HG02938 (cell line): ENCODE measurements around the gene RAB3A.
"Not testable (repeated sequence)": the region's sequence is repeated elsewhere in the genome, so short reads cannot be mapped to it uniquely, and the experiment has no call there.

ENCODE experiments used
- ATAC-seq: cut with Tn5 transposase; IDR thresholded peaks from one replicate; pipeline ENCODE4 v1.9.1; 2021; ENCODE audit warnings: mild to moderate bottlenecking, moderate library complexity; ENCODE audit not compliant: unreplicated experiment

RAB3A gene

GRCh38 chr19:18224525-18225354, 20.9 kb upstream of the RAB3A start:
- peak; percentile 84 for ATAC-seq

GRCh38 chr19:18223860-18224524, 20.1 kb upstream of the RAB3A start:
- ATAC-seq: no peak

DNA sequence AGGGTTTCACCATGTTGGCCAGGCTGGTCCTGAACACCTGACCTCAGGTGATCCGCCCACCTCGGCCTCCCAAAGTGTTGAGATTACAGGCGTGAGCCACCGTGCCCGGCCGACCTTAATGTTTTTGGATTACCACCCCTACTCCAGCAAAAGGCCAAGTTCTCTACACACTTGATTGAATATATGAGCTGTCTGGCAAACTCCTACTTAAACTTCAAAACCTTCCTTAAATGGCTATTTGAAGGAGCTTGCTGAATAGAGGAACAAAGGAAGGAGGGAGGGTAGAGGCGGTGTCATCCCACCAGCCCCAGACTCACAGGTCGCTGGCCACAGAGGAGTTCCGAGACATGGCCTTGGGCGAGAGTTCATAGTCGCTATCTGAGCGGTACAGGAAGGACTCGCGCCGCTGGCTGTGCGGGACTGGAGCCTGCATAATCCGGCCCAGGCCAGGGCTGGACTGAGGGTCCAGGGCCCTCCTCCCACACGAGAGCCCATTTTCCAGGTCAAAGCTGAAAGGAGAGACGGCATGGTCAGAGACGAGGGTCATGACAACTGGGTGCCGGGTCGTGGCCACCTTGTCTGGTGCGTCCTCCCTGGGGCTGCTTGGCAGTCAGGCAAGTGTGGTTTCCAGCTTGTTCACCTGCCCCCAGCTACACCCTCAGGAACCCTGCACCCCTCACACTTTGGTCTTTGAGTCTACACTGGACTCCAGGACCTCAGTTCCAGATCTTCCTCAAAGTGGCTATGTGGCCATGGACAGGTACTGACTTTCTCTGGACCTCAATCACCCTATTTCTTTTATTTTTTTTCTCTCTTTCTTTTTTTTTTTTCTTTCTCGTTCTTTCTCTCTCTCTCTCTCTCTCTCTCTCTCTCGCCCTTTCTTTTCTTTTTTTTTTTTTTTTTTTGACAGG, 18.2 kb upstream of the RAB3A start:
- ATAC-seq: no peak

DNA sequence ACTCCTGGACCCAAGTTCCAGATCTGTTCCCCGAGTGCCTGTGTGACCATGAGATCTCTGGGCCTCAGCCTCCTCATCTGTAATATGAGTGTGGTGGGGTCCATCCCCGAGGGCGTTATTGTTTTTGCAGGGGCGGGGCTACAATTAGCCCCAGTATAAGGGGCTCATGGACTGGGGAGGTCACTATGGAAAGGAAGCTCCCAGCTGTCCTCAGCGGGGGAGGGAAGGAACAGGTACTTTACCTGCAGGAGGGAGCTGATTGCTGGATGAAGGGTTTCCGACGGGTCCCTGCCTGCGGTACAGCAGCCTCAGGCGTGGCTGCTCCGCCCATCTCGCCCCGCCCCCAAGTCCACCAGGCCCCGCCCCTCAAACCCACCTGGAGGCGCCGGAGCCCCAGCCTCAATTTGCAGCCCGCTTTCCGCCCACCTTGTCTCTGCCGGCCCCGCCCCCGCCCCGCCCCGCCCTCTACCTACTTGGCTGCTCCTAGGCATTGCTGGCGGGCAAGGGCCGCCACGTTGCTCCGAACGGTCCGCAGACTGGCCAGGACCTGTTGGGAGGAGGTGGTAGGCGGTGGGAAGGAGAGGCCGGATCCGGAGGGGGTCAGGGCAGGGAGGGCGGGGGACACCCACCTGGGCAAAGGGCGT, 16.9 kb upstream of the RAB3A start:
- ATAC-seq: no peak

DNA sequence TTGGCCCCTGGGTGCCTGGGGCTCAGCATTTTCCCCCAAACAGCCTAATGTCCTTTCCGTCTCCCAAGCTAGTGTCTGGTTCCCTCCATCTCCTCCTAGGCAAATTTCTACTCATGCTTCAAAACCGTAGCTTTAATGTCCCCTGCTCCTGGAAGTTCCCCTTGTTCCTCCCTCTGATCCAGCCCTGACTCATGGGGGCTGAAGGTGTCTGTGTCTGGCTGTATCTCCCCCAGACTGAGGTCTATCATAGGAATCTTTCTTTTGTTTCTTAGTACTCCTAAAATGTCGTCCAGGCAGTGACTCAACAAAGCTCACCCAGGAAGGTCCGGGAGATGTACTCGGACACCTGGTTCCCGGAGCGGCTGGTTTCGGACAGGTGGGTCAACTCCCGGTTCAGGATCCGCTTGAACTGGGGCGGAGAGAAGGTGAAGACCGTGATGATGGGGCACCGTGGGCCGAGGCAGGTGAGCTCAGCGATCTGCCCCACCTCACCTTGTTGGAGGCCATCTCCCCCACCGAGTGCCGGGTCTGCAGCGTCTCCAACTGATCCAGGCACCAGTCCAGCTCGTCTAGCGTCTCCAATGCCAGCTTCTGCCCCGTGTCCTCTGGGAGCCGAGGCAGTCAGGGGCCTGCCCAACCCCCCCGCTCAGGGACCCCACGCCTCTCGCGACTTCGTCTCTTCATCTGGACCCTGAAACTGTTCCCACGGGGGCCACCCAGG, 16.2 kb upstream of the RAB3A start:
- no peak for ATAC-seq

GRCh38 chr19:18218600-18218999, 14.8 kb upstream of the RAB3A start:
- ATAC-seq: no peak

- no peak for ATAC-seq
These were observed 14.3 kb upstream of the RAB3A start for GRCh38 chr19:18218159-18218558.

DNA sequence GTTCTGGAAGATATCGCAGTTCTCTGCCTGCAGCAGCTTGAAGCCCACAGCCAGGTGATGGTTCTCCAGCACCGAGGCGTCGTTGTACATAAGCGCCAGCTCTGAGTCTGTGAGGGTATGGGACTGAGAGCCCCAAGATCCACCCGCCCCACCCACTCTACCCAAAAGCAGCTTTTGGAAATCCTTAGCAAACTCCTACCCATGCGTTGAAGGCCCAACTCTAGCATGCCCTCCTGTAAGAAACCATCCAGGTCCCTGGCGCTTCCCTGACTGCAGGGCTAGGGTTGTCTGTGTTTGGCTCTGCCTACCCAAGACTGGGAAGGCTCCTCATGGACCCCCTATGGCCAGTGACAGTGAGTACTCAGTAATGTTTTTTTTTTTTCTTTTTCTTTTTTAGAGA, 12.9 kb upstream of the RAB3A start:
- no peak for ATAC-seq

DNA sequence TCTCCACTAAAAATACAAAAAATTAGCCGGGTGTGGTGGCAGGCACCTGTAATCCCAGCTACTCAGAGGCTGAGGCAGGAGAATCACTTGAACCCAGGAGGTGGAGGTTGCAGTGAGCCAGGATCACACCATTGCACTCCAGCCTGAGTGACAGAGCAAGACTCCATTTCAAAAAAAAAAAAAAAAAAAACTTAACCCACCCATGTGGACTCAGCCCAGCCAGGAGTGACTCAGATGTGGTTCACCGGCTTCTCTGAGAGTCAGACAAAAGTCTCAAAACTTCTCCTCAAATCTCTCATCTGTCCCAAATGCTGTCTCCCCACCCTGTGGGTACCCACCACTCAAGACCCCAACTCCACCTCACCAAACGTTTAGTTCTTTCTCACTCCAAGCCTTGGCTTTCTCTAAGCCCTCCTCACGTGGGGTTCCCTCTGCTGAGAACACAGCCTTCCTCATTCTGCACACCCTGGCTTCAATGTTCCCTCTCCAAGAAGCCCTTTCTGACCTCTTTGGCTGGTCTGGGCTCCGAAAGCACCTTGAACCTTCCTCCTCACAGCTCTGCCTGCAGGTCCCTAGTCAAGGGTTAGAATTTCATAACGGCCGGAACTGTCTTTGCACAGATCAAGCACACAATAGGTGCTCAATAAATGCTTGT, 11.1 kb upstream of the RAB3A start:
- no peak for ATAC-seq

DNA sequence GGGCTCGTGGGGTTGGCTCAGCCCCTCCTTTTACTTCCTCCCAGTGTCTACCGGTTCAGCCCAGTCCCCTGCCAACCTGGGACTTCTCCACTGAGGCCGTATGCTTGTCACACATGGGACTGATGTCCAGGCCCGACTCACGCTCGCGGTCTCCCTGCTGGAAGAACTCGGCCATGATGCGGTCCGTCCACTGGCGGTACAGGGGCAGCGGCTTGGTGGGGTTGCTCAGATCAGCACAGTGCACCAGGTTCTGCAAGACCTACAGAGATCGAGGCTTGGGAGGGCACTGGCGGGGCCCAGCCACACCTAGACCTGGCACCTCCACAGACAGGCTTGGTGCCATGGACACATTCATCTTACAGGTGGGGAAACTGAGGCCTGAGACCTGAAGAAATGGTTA, 7.8 kb upstream of the RAB3A start:
- ATAC-seq: no peak

DNA sequence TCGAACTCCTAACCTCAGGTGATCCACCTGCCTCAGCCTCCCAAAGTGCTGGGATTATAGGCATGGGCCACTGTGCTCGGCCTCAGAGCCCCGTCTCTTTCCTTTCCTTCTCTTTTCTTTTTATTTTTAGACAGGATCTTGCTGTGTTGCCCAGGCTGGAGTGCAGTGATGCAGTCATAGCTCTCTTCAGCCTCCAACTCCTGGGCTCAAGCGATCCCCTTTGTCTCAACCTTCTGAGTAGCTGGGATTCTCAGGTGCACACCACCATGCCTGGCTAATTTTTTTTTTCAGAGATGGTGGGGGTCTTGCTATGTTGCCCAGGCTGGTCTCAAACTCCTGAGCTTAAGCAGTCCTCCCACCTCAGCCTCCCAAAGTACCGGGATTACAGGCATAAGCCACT, 6.1 kb upstream of the RAB3A start:
- ATAC-seq: not testable (repeated sequence)

GRCh38 chr19:18208098-18208951, 4.5 kb upstream of the RAB3A start:
- no peak for ATAC-seq

DNA sequence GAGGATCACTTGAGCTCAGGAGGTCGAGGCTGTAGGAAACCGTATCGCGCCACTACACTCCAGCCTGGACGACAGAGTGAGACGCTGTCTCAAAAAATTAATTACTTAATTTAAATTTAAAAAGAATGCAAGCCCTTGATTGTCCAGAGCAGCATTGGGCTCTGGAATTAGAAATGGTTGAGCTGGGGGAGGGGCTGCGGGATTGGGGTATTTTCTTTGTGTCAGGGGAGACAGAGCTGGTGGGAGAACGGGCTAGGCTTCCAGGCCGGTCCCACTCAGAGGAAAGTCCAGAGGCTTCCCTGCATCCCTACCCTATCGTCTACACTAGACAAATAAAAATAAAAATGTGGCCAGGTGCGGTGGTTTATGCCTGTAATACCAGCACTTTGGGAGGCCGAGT, 2.2 kb upstream of the RAB3A start:
- ATAC-seq: no peak

GRCh38 chr19:18205200-18205892, 1.5 kb upstream of the RAB3A start:
- ATAC-seq: no peak

DNA sequence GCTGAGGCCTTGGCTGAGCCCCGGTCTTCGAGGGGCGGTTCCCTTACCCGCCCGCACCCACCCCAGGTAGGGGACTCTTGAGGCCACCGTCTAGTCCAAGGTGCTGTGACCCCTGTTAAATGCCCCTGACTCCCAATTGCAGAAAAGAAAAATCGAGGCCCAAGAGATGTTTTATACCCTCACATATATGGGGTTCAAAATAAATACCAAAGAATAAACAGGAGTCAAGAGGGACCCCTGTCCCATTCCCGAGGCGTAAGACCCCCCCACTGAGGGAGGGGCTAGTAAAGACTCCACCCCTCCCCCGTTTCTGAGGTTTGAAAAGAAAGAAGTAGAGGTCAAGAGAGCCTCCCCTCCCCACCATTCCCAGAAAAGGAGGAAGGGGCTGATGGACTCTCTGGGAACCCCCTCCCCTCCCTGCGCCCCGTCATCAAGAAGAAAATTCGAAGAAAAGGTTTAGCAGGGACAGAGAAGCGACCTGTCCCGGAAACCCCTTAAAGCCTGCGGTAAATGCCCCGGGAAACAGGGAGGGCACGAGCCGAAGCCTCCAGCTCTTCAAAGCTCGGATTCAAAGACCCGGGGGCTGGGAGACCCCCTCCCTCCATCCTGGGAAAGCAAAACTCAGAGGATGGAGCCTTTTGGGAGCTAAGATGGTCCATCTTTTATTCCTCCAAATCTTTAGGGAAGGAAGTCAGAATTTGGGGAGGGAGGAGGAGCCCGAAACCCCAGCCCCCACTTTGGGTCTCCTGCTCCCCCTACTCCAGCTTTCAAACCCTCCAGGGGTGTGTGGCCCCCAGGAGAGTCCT, 755 bp upstream of the RAB3A start:
- peak; percentile 6 for ATAC-seq

DNA sequence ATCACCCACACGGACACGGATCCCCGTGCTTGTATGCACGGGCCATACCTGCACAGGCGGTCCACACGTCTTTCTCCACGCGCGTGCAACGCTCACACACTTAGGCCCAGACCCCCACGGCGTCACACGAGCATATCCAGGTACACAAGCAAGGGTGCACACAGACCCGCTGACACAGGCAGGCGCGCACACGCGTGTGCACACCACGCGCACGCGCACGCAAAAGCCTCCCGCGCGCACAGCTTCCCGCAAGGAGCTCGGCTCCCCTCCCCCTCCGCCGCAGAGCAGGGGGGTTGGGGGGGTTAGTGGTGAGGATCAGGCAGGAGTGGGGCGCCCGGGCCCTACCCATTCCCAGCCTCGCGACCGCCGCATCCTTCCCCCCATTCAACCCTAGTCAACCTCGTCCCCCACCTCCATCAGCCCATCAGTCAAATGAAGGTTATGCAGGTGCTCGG, 407 bp downstream of the RAB3A start:
- no peak for ATAC-seq

DNA sequence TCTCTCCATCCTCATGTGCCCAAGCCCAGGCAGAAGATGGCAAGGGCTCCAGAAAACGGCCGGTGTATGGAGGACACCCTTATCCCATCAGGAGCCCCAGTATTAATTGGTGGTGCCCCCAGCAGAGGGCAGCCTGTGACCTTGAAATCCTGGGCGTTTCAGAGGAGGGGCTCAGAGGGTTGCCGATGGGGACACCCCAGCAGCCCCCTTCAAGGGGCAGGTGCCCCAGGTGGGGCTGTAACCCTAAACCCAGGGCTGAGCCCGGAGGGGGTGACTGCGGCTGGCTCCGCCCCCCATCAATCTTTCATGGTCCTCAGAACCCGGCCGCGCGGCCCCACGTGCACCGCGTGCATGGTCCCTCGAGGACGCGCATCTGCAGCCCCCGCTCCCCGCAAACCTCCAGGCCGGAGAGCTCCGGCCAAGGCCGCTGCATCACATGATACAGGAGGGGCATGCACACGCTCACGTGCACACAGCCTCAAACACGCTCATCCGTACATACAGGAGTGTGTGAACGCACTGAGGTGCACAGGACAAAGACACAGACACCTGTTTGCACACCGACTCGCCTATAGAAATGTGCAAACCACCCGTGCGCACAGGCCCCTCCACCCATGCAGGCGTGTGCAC, 949 bp downstream of the RAB3A start:
- ATAC-seq: no peak
